ENCODE results near the gene MSANTD3. TPM values are rescaled to one million over a fixed set of nuclear protein-coding genes. Genes with fewer than 3 reads are reported as not detected.
A peak's percentile ranks its signal among the peaks of the same experiment; 100 is the strongest.
"Not testable (repeated sequence)": the region's sequence is repeated elsewhere in the genome, so short reads cannot be mapped to it uniquely, and the experiment has no call there.

MSANTD3 gene, protein sequence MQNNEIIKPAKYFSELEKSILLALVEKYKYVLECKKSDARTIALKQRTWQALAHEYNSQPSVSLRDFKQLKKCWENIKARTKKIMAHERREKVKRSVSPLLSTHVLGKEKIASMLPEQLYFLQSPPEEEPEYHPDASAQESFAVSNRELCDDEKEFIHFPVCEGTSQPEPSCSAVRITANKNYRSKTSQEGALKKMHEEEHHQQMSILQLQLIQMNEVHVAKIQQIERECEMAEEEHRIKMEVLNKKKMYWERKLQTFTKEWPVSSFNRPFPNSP
- 150 and 171 TPM in 2 replicates for total RNA-seq (2014; rRNA removed; shearing (Covaris generic))

GRCh38 chr9:100426530-100427365, at the start of gene MSANTD3:
Gene MSANTD3, plus strand, starts transcription at chr9:100427143. Its CDS starts 14,796 bp downstream, at chr9:100441939.
- DNase-seq (ENCODE audit: low read depth) = peak; percentile 89

- peak; percentile 73 for DNase-seq (ENCODE audit: low read depth)
Measured at GRCh38 chr9:100379862-100380261, 47.1 kb upstream of the MSANTD3 start.

DNA sequence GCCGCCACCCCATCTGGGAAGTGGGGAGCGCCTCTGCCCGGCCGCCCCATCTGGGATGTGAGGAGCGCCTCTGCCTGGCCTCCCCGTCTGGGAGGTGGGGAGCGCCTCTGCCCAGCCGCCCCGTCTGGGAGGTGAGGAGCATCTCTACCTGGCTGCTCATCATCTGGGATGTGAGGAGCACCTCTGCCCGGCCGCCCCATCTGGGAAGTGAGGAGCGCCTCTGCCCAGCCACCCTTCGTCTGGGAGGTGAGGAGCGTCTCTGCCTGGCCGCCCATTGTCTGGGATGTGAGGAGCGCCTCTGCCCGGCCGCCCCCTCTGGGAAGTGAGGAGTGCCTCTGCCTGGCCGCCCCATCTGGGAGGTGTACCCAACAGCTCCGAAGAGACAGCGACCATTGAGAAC, 34.0 kb upstream of the MSANTD3 start:
- not testable (repeated sequence) for DNase-seq (ENCODE audit: low read depth)

- no peak for DNase-seq (ENCODE audit: low read depth)
Measured at GRCh38 chr9:100394032-100394695, 32.8 kb upstream of the MSANTD3 start.

DNA sequence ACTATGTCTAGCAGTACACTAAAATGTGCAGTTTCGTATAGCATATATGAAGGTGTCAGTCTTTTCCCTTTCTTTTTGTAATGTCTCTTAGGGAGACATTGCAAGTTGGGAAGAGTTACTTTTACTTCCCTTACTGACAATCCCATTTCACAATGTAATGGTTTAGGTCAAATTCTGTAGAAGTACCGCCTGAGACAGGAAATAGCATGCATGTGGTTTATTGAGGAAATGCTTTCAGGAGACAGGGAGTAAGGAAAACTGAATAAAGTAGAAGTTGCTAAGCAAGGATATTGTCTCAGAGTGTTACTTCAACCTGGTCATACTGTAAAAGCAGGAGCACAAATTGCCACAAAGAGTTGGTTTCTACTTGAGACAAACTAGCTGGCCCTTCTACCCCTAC, 32.1 kb upstream of the MSANTD3 start:
- no peak for DNase-seq (ENCODE audit: low read depth)

- no peak for DNase-seq (ENCODE audit: low read depth)
Measured at GRCh38 chr9:100396769-100397168, 30.2 kb upstream of the MSANTD3 start.

DNA sequence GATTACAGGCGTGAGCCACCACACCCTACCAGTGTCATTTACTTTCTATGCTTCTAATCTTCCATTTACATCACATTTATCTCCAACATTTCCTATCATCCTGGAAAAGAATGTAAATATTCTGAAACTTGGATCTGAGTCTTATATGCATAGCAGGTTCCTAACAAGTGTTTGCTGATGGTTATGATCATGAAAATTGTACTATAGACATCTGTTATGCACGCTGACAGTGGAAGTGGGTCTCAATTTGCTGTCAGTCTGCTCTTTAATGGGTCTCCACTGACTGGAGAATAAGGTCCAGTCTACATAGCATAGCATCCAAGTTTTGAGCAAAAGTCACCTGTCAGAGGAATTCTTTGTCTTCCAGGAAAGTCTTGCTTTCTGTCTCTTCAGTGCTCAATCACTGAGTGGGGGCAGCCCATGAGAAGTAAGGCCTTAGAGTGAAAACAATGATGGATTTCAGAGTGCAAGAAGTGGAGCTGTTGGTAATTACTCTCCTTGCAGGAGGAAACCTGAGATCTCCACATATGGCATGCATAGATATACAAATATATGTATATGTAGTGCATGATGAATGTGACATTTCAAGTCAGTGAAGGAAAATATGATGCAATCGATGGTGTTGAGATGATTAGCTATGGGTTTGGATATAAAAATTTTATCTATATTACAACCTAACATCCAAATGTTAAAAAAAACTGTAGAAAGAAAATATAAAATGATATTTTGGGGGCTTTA, 29.2 kb upstream of the MSANTD3 start:
- no peak for DNase-seq (ENCODE audit: low read depth)

GRCh38 chr9:100401042-100401441, 25.9 kb upstream of the MSANTD3 start:
- no peak for DNase-seq (ENCODE audit: low read depth)

GRCh38 chr9:100406962-100407361, 20.0 kb upstream of the MSANTD3 start:
- DNase-seq (ENCODE audit: low read depth) = no peak

DNA sequence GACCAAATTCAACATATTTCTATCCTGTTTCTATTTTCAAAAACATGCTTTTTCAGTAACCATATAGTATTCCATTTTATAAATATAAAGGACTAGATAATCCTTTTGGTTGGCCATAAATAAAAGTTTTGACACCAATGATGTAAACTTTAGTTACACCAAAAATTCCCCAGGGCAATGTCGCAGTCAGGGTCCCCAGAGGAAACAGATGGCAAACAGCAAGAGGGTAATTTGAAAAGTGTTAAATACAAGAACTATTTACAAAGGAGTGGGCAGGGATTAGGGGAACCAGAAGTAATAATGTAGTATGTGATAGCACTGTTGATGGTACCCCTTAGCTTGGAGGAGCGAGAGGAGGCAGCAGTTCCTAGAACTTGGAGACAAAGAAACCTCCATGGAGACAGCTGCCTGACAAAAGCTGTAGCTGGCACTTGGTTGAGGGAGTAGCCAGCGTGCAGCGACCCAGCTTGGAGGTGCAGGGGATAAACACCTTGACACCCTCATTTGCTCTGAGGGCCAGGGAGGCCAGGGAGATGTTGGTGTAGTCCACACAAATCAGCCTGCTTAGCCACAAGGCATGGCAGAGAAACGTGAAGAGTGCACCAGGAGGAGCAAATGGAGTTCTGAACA, 18.3 kb upstream of the MSANTD3 start:
- no peak for DNase-seq (ENCODE audit: low read depth)

DNA sequence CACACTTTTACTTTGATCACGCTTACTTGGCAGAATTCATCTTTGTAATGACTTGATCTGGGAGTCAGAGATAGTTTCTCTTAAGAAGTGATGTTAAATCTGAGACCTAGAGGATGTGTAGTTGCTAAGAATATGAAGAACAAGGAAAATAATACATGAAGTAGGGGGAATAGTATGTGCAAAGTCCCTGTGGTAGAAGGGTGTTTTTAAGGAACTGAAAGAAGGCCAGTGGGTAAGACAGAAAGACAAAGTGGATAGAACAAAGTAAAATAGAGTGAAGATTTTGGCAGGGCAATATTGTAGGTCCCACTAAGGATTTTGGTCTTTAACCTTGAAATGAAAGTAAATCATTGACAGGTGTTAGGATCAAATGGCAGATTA, 17.8 kb upstream of the MSANTD3 start:
- no peak for DNase-seq (ENCODE audit: low read depth)

DNA sequence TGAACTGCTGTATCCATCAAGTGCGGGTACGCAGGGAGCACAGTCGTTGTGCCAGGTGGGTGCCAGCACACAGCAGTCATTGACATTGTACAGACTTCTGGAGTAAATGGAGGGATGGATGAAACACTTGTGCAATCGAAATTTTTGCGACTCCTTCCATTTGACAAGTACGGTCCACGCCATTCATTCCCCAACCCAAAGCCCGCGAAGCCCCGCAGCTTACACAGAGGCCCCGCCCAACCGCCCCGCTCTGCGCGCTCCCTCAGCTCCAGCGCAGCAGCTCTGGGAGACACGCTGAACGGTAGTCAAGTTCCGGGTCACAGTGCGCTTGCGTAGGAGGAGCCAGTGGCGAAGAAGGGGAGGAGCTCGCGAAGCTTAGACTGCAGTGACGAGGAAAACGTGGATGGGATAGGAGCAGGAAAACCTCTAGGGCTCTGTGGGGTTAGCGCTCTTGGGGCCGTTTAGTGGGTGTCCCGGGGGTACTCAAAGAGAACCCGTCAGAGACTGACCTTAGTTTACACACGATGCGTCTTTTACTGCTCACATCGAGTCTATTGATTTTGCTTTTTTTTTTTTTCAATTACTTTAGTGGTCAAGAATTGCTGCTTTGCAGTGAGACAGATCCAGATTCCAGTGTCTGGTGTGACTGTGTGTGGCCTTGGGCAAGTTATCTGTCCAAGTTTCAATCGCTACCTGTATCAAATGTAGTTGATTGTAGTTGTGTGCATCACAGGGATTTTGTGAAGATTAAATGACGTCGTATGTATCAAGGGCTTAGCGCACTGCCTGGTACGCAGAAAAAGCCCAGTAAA, 15.3 kb upstream of the MSANTD3 start:
- DNase-seq (ENCODE audit: low read depth) = peak; percentile 92

DNA sequence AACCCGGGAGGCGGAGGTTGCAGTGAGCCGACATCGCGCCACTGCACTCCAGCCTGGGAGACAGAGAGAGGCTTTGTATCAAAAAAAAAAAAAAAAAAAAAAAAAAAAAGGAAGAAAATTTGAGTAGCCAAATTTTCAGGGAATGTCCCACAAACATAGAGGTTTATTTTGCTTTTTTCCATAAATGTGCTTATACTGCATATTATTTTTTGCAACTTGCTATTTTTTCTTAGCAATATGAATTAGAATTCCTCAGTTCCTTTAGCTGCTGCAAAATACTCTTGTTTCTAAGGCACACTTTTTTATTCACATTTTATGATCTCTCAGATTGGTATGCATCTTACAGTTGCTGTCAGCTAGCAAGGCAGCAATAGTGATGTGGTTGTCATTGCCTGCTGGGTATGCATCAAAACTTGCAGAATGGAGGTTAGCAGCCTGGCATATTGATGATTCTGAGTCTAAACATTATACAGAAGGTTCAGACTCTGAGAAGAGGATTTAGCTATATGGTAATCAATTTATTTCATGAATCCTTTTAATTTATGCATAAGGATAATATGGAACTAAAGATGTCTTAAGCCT, 13.0 kb upstream of the MSANTD3 start:
- no peak for DNase-seq (ENCODE audit: low read depth)

DNA sequence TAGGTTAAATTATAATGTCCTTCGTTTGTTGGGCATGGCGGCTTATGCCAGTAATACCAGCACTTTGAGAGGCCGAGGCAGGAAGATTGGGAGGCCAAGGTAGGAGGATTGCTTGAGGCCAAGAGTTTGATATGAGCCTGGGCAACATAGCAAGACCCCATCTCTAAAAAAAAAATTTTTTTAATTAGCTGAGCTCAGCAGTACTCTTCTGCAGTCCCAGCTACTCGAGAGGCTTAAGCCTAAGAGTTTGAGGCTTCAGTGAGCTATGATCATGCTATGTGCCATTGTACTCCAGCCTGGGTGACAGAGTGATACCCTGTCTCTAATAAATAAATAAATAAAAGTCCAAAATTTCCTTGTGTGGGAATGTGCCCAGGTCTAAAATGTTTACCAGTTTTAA, 9.1 kb upstream of the MSANTD3 start:
- no peak for DNase-seq (ENCODE audit: low read depth)

GRCh38 chr9:100419166-100419565, 7.8 kb upstream of the MSANTD3 start:
- no peak for DNase-seq (ENCODE audit: low read depth)

- DNase-seq (ENCODE audit: low read depth) = peak; percentile 63
Measured at GRCh38 chr9:100421116-100421515, 5.8 kb upstream of the MSANTD3 start.

DNA sequence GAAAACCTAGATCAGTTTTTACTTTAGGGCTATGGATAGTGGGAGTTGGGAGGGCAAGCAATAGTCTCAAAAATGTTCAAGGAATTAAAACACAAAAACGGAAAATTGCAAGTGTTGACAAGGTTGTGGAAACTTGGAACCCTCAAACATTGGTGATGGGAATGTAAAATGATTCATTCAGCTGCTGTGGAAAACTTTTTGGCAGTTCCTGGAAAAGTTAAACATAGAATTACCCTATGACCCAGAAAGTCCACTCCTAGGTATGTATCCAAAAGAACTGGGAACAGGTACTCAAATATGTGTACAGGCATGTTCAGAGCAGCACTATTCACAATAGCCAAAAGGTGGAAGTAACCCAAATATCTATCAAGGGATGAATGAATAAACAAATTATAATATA, 1.2 kb upstream of the MSANTD3 start:
- no peak for DNase-seq (ENCODE audit: low read depth)

GRCh38 chr9:100426189-100426529, 784 bp upstream of the MSANTD3 start:
- DNase-seq (ENCODE audit: low read depth) = no peak

GRCh38 chr9:100427366-100428263, 672 bp downstream of the MSANTD3 start:
- peak; percentile 86 for DNase-seq (ENCODE audit: low read depth)
